A673 (cell line): Measurements from ENCODE around the gene TNPO2. TPM values are rescaled to one million over a fixed set of nuclear protein-coding genes. Genes with fewer than 3 reads are reported as not detected.

Experiments used
- BruUV-seq: library from RNA; stranded (reverse); fragments of 400-500 nt; replicated peaks from 2 replicates; lab custom pipeline; 2021; lab: Mats Ljungman, UMichigan
- CTCF ChIA-PET: fragments of 300-600 bp; sonication (Branson Sonifier 250); formaldehyde crosslinking; loops from one replicate; lab custom pipeline; 2022; ENCODE audit warnings: antibody characterized with exemption; lab: Charles Lee
- POLR2A ChIA-PET: fragments of 300-600 bp; sonication (Branson Sonifier 250); formaldehyde crosslinking; loops from one replicate; lab custom pipeline; 2022; ENCODE audit warnings: antibody characterized with exemption; ENCODE audit not compliant: low non-redundant PET; lab: Charles Lee
- DNase-seq: peaks from one replicate; pipeline ENCODE4 v3.0.0-alpha.2; 2015; ENCODE audit warnings: low spot score
- H3K27ac ChIP-seq: fragments of 200-600 bp; sonication (generic); 2 replicates; pipeline ENCODE4 v1.5.1; 2016; ENCODE audit warnings: mixed run types, low read depth, mild to moderate bottlenecking, mixed read lengths, antibody characterized with exemption, low read length; ENCODE audit not compliant: poor library complexity, severe bottlenecking
- H3K27me3 ChIP-seq: fragments of 200-600 bp; sonication (generic); replicated peaks from 2 replicates; pipeline ENCODE4 v1.6.1; 2017; ENCODE audit warnings: mixed run types, low read depth, mild to moderate bottlenecking, mixed read lengths, antibody characterized with exemption, low read length; ENCODE audit not compliant: insufficient read depth, poor library complexity
- H3K36me3 ChIP-seq: fragments of 200-600 bp; sonication (generic); 2 replicates; pipeline ENCODE4 v1.6.1; 2016; ENCODE audit warnings: mixed run types, mild to moderate bottlenecking, mixed read lengths, antibody characterized with exemption, low read length; ENCODE audit not compliant: insufficient read depth, poor library complexity, severe bottlenecking
- H3K4me1 ChIP-seq: fragments of 200-600 bp; sonication (generic); 2 replicates; pipeline ENCODE4 v1.6.1; 2017; ENCODE audit warnings: mixed run types, mild to moderate bottlenecking, mixed read lengths, antibody characterized with exemption, low read length; ENCODE audit not compliant: insufficient read depth, poor library complexity, severe bottlenecking
- H3K4me3 ChIP-seq: fragments of 200-600 bp; sonication (generic); 2 replicates; pipeline ENCODE4 v1.5.1; 2016; ENCODE audit warnings: low read depth, mixed run types, mild to moderate bottlenecking, mixed read lengths, low read length; ENCODE audit not compliant: poor library complexity, severe bottlenecking
- H3K9me3 ChIP-seq: fragments of 200-600 bp; sonication (generic); 2 replicates; pipeline ENCODE4 v1.6.1; 2016; ENCODE audit warnings: mixed run types, low read depth, mild to moderate bottlenecking, mixed read lengths, antibody characterized with exemption, low read length; ENCODE audit not compliant: poor library complexity, severe bottlenecking
- EZH2 ChIP-seq: fragments of 200-600 bp; sonication (generic); IDR thresholded peaks from 2 replicates; pipeline ENCODE4 v1.6.1; 2017; ENCODE audit warnings: borderline replicate concordance, low read depth, mild to moderate bottlenecking, mixed read lengths, antibody characterized with exemption, low read length; ENCODE audit not compliant: poor library complexity, severe bottlenecking
- intact Hi-C: fragments of 100-400 bp; cut with micrococcal nuclease; formaldehyde crosslinking; loops from one replicate; pipeline ENCODE4 v1.10.0; 2022; ENCODE audit not compliant: unreplicated experiment
- total RNA-seq: library from RNA; stranded (reverse); gene quantifications from 2 replicates; pipeline ENCODE4 v1.2.3, GENCODE V29; 2021
- TF ChIP-seq, protein P1 (sequence below): fragments of 300-800, 200-600 bp; sonication (generic); conservative IDR thresholded peaks from 2 replicates; pipeline ENCODE4 v1.5.1; 2017; ENCODE audit warnings: low read depth, mild to moderate bottlenecking, antibody characterized with exemption, low read length, moderate library complexity, mixed read lengths

The TNPO2 gene
- total RNA-seq, 1 experiment from 2014 or later: 150 TPM

DNA sequence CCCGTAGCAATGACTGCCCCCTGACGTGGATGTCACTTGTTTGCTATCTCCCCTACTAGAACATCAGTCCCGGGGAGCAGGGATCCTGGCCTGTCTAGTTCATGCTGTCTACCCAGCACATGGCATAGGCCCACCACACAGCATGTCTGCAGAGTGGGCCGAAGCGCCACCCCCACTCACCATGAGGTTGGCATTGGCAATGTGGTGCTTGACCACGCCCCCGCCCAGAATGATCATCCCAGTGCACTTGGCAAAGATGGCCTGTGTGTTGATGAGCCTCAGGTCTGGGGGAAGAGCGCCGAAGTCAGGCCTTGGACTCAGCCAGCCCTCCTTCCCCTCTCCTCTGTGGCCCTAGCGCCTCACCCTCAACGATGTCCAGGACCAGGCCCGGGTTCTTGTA, 46.8 kb downstream of the TNPO2 start:
- TF ChIP-seq, protein P1, sequence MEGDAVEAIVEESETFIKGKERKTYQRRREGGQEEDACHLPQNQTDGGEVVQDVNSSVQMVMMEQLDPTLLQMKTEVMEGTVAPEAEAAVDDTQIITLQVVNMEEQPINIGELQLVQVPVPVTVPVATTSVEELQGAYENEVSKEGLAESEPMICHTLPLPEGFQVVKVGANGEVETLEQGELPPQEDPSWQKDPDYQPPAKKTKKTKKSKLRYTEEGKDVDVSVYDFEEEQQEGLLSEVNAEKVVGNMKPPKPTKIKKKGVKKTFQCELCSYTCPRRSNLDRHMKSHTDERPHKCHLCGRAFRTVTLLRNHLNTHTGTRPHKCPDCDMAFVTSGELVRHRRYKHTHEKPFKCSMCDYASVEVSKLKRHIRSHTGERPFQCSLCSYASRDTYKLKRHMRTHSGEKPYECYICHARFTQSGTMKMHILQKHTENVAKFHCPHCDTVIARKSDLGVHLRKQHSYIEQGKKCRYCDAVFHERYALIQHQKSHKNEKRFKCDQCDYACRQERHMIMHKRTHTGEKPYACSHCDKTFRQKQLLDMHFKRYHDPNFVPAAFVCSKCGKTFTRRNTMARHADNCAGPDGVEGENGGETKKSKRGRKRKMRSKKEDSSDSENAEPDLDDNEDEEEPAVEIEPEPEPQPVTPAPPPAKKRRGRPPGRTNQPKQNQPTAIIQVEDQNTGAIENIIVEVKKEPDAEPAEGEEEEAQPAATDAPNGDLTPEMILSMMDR: no peak
- TF ChIP-seq EZH2: no peak
- no peak overlapping the region for H3K27ac ChIP-seq
- H3K36me3 ChIP-seq: peaks cover 69% of the 10 kb centered on the region
- H3K27me3 ChIP-seq: no peaks in the 10 kb centered on the region
- no peaks in the 10 kb centered on the region for H3K9me3 ChIP-seq
- no peak for DNase-seq
- H3K4me1 ChIP-seq: no peaks in the 10 kb centered on the region
- ChIA-PET CTCF (interaction anchor here (0.6 kb wide), 2 partner anchors 170 to 171 kb away, joined by 3 read pairs; no protein-coding TSS in a partner anchor), POLR2A (no interaction called here)
- H3K4me3 ChIP-seq: no peak overlapping the region
- BruUV-seq: no TSS peak
- intact Hi-C loops: loop anchor here (1.0 to 10.0 kb wide), 2 partner anchors 113 to 622 kb away; partner anchors contain the start of gene ZNF878

DNA sequence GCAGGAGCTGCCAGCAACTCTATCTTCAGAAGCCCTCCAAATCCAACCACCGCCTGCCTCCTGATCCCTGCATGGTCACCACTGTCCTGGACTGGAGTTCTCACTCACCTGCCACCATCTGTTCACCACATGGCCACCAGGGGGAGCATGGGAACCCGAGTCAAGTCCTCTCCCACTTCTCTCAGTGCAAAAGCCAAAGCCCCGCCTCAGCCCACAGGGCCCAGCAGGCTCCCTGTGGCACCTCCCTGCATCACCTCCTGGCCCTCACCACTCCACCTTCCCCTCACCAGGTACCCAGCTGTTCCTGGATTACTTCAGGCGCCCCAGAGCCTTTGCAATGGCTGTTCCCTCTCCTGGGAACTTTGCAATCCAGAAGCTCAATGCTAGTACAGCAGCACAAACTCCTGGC, 47.3 kb downstream of the TNPO2 start:
- TF ChIP-seq, protein P1: peak; percentile 95
- TF ChIP-seq EZH2: no peak
- Histone ChIP-seq H3K4me3 (no peak overlapping the region), H3K36me3 (peaks cover 69% of the 10 kb centered on the region), H3K27ac (no peak overlapping the region), H3K27me3 (no peaks in the 10 kb centered on the region), H3K4me1 (no peaks in the 10 kb centered on the region), H3K9me3 (no peaks in the 10 kb centered on the region)
- peak; percentile 85 for DNase-seq
- no TSS peak for BruUV-seq
- CTCF ChIA-PET: interaction anchor here (0.6 kb wide), 2 partner anchors 170 to 172 kb away, joined by 3 read pairs; no protein-coding TSS in a partner anchor
- intact Hi-C loops: loop anchor here (1.0 to 10.0 kb wide), 2 partner anchors 112 to 622 kb away; partner anchors contain the start of gene ZNF878
- POLR2A ChIA-PET: no interaction called here

DNA sequence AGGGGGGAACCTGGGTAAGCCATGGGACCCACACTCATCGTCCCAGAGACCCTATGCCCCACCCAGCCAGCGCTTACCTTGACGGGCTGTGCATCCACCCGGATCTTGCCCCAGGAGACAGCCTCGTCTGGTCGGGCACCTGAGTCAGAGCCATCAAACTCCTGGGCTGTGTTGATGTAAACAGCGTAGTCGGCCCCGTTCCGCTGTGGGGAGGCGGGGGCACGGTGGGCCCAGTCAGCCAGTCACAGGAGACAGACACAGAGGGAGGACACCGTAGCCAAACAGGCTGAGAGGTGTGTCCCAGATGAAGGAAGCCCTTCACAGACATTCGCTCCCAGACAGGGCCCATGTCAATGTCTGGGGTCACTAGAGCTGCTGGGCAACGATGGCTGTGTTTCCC, 47.8 kb downstream of the TNPO2 start:
- no peak for TF ChIP-seq EZH2
- TF ChIP-seq, protein P1: no peak
- Histone ChIP-seq H3K36me3 (peaks cover 69% of the 10 kb centered on the region), H3K4me1 (no peaks in the 10 kb centered on the region), H3K4me3 (no peak overlapping the region), H3K27me3 (no peaks in the 10 kb centered on the region), H3K27ac (no peak overlapping the region), H3K9me3 (no peaks in the 10 kb centered on the region)
- CTCF ChIA-PET: no interaction called here
- DNase-seq: no peak
- BruUV-seq: no TSS peak
- POLR2A ChIA-PET: no interaction called here
- intact Hi-C loops: loop anchor here (1.0 to 10.0 kb wide), 2 partner anchors 112 to 621 kb away; partner anchors contain the start of gene ZNF878
